Keratinocyte (primary cell): ENCODE measurements around the gene STIMATE. TPM values are rescaled to one million over a fixed set of nuclear protein-coding genes. Genes with fewer than 3 reads are reported as not detected.

Experiments
- DNase-seq: peaks from one replicate; pipeline ENCODE4 v3.0.0-alpha.2; 2011; ENCODE audit warnings: low read depth, missing footprints, low spot score
- FAIRE-seq: peaks from 2 replicates; lab custom pipeline; 2011; peaks lifted over from hg19 to GRCh38; lab: Jason Lieb, UNC
- H2AFZ ChIP-seq: 2 replicates; pipeline ENCODE4 v1.6.0; 2012; ENCODE audit warnings: low read length, control low read depth, inconsistent platforms; ENCODE audit not compliant: control insufficient read depth
- H3K27ac ChIP-seq: 2 replicates; pipeline ENCODE4 v1.5.1; 2011; ENCODE audit warnings: low read length; ENCODE audit not compliant: control insufficient read depth, insufficient read depth
- H3K27me3 ChIP-seq: 3 replicates; pipeline ENCODE4 v1.6.0; 2011; ENCODE audit warnings: low read length; ENCODE audit not compliant: control insufficient read depth, insufficient read depth; ENCODE audit errors: extremely low read depth
- H3K36me3 ChIP-seq, 2 experiments: 2 replicates in 1 of 2; 3 replicates in 1 of 2; pipeline ENCODE4 v1.5.1; 2011; ENCODE audit warnings: low read length in 2 of 2, mild to moderate bottlenecking in 1 of 2; ENCODE audit not compliant: control insufficient read depth in 2 of 2, insufficient read depth in 2 of 2; ENCODE audit errors: extremely low read depth in 1 of 2
- H3K4me1 ChIP-seq: 3 replicates; pipeline ENCODE4 v1.5.1; 2011; ENCODE audit warnings: low read length; ENCODE audit not compliant: control insufficient read depth, insufficient read depth; ENCODE audit errors: extremely low read depth
- H3K4me2 ChIP-seq: 3 replicates; pipeline ENCODE4 v1.6.0; 2011; ENCODE audit warnings: low read depth, low read length; ENCODE audit not compliant: control insufficient read depth, insufficient read depth; ENCODE audit errors: extremely low read depth
- H3K4me3 ChIP-seq, 3 experiments: fragments of 200-600 bp in 1 of 3; sonication (generic) in 1 of 3; 2 replicates in 2 of 3; 3 replicates in 1 of 3; pipeline ENCODE4 v1.5.1; 2011 to 2016; ENCODE audit warnings: low read length in 3 of 3, mild to moderate bottlenecking in 3 of 3, control low read depth in 2 of 3, inconsistent platforms in 1 of 3, low read depth in 1 of 3, mixed read lengths in 1 of 3, mixed run types in 1 of 3, moderate library complexity in 1 of 3; ENCODE audit not compliant: control insufficient read depth in 2 of 3, insufficient read depth in 2 of 3; ENCODE audit errors: extremely low read depth in 1 of 3
- H3K79me2 ChIP-seq: 2 replicates; pipeline ENCODE4 v1.6.0; 2012; ENCODE audit warnings: low read length; ENCODE audit not compliant: control insufficient read depth, insufficient read depth
- H3K9ac ChIP-seq: 3 replicates; pipeline ENCODE4 v1.6.0; 2011; ENCODE audit warnings: low read length; ENCODE audit not compliant: control insufficient read depth, insufficient read depth; ENCODE audit errors: extremely low read depth
- H3K9me1 ChIP-seq: 3 replicates; pipeline ENCODE4 v1.6.0; 2011; ENCODE audit warnings: low read length; ENCODE audit not compliant: control insufficient read depth, insufficient read depth; ENCODE audit errors: extremely low read depth
- H3K9me3 ChIP-seq: 2 replicates; pipeline ENCODE4 v1.5.1; 2012; ENCODE audit warnings: low read depth, low read length; ENCODE audit not compliant: control insufficient read depth
- H4K20me1 ChIP-seq: 3 replicates; pipeline ENCODE4 v1.6.0; 2011; ENCODE audit warnings: low read length; ENCODE audit not compliant: control insufficient read depth, insufficient read depth; ENCODE audit errors: extremely low read depth
- CTCF ChIP-seq, 3 experiments: IDR thresholded peaks in 1 of 3; conservative IDR thresholded peaks in 1 of 3; optimal IDR thresholded peaks in 1 of 3; 2 replicates in 2 of 3; 3 replicates in 1 of 3; pipeline versions ENCODE3 to v1.5.1; 2011; ENCODE audit warnings: low read length in 3 of 3, mild to moderate bottlenecking in 3 of 3, moderate library complexity in 2 of 3, control low read depth in 1 of 3, inconsistent platforms in 1 of 3; ENCODE audit not compliant: insufficient read depth in 2 of 3; ENCODE audit errors: extremely low read depth in 1 of 3
- EZH2 ChIP-seq: IDR thresholded peaks from one replicate; pipeline ENCODE4 v1.6.1; 2012; ENCODE audit warnings: inconsistent platforms, mild to moderate bottlenecking, low read length, moderate library complexity
- dilution Hi-C: fragments of 300-500 bp; cut with MboI; formaldehyde crosslinking; loops from one replicate; pipeline ENCODE4 v1.7.0; 2020; ENCODE audit warnings: low sequenced_read_pairs; ENCODE audit not compliant: extremely low pct_ligation_motif_present
- polyA plus RNA-seq, 5 experiments: library from polyadenylated mRNA; depleted of rRNA in 3 of 5; stranded (reverse) in 3 of 5; stranded (forward) in 1 of 5; unstranded in 1 of 5; fragments of >200 nt; gene quantifications; 1 replicate in 1 of 5; 2 replicates in 3 of 5; 3 replicates in 1 of 5; pipeline versions ENCODE4 v1.2.1 to v1.2.3, GENCODE V29; 2011 to 2012; ENCODE audit warnings: missing spikeins in 2 of 5, low read depth in 1 of 5, low replicate concordance in 1 of 5

The STIMATE gene
- polyA plus RNA-seq, 1 donor (not counting 4 experiments of a cell fraction or from before 2014, with no cell fraction given), result 8.2 TPM

- FAIRE-seq (no peak), DNase-seq (no peak)
- Histone ChIP-seq H3K27ac (no peak overlapping the region), H3K27me3 (no peaks in the 10 kb centered on the region), H2AFZ (no peak overlapping the region), H3K9me3 (no peaks in the 10 kb centered on the region), H3K9me1 (peaks cover 2% of the 10 kb centered on the region), H3K36me3 (peaks cover 0 to 6% of the 10 kb centered on the region in 2 experiments), H3K79me2 (peaks cover 33% of the 10 kb centered on the region), H3K4me2 (no peak overlapping the region), H3K4me3 (no peak overlapping the region), H4K20me1 (peaks cover 2% of the 10 kb centered on the region), H3K4me1 (peaks cover 19% of the 10 kb centered on the region), H3K9ac (no peak overlapping the region)
- dilution Hi-C loops, result no loop called here
- TF ChIP-seq EZH2, result no peak
- TF ChIP-seq CTCF (optimal IDR thresholded peaks at IDR 0.05 in 1 of 3, IDR thresholded peaks at IDR 0.05 in 1 of 3, conservative IDR thresholded peaks at IDR 0.05 in 1 of 3; ENCODE audit: extremely low read depth in 1 of 3, insufficient read depth in 2 of 3, low read length in 3 of 3), result no peak
Measured at GRCh38 chr3:52893723-52894122, 3.6 kb downstream of the STIMATE start.

- DNase-seq (no peak), FAIRE-seq (no peak)
- H3K4me1 ChIP-seq, result peaks cover 15% of the 10 kb centered on the region
- H3K9me3 ChIP-seq, result no peaks in the 10 kb centered on the region
- peaks cover 1 to 6% of the 10 kb centered on the region in 2 experiments for H3K36me3 ChIP-seq
- dilution Hi-C loops, result no loop called here
- TF ChIP-seq EZH2 (no peak), CTCF (optimal IDR thresholded peaks at IDR 0.05 in 1 of 3, IDR thresholded peaks at IDR 0.05 in 1 of 3, conservative IDR thresholded peaks at IDR 0.05 in 1 of 3; ENCODE audit: extremely low read depth in 1 of 3, insufficient read depth in 2 of 3, low read length in 3 of 3) (peak in 1 of 3 experiments; percentile 10)
- no peak overlapping the region for H3K27ac ChIP-seq
- peaks cover 2% of the 10 kb centered on the region for H3K9me1 ChIP-seq
- H3K9ac ChIP-seq, result no peak overlapping the region
- no peak overlapping the region for H2AFZ ChIP-seq
- H3K27me3 ChIP-seq, result no peaks in the 10 kb centered on the region
- no peak overlapping the region for H3K4me2 ChIP-seq
- peaks cover 2% of the 10 kb centered on the region for H4K20me1 ChIP-seq
- peaks cover 33% of the 10 kb centered on the region for H3K79me2 ChIP-seq
- H3K4me3 ChIP-seq, result no peak overlapping the region
Measured at GRCh38 chr3:52892625-52893311, 4.6 kb downstream of the STIMATE start.
